ENCODE data around the gene ZNF90. TPM values are rescaled to one million over a fixed set of nuclear protein-coding genes. Genes with fewer than 3 reads are reported as not detected.

Gene ZNF90
- total RNA-seq, 4 donors from 2014 or later, result 1.1 to 2.4 (median 2.1) TPM

GRCh38 chr19:20153281-20153680, 75.5 kb downstream of the ZNF90 start:
- TF ChIP-seq CTCF (IDR thresholded peaks at IDR 0.05; ENCODE audit: low read depth), result no peak

GRCh38 chr19:20154636-20155035, 76.8 kb downstream of the ZNF90 start:
- no peak for TF ChIP-seq CTCF (IDR thresholded peaks at IDR 0.05; ENCODE audit: low read depth)

DNA sequence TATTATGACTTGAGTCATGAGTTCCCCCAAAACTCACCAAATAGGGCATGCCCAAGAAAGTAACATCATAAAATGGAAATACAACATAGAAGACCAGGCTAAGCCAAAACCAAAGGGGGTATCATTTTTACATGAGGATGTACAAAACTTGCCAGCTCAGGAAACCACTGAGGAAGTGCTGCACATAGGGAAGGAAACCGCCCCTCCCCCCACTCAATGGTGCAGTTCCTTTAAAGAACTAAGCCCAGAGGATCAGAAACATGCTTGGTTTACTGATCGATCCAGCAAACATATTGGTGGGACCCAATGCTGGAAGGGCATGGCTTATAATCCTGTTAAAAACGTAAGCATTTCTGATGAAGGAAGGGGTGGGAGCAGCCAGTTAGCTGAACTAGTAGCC, 85.0 kb downstream of the ZNF90 start:
- no peak for TF ChIP-seq CTCF (IDR thresholded peaks at IDR 0.05; ENCODE audit: low read depth)

- no peak for TF ChIP-seq CTCF (IDR thresholded peaks at IDR 0.05; ENCODE audit: low read depth)
These were observed 86.7 kb downstream of the ZNF90 start for GRCh38 chr19:20164456-20164855.

- no peak for TF ChIP-seq CTCF (IDR thresholded peaks at IDR 0.05; ENCODE audit: low read depth)
These were observed 88.3 kb downstream of the ZNF90 start for GRCh38 chr19:20165971-20166592.

GRCh38 chr19:20167020-20167644, 89.3 kb downstream of the ZNF90 start, which contains the start of gene ZNF486:
Gene ZNF486, plus strand, starts transcription at chr19:20167214. Its CDS starts 117 bp downstream, at chr19:20167331.
- TF ChIP-seq CTCF (IDR thresholded peaks at IDR 0.05; ENCODE audit: low read depth), result no peak

DNA sequence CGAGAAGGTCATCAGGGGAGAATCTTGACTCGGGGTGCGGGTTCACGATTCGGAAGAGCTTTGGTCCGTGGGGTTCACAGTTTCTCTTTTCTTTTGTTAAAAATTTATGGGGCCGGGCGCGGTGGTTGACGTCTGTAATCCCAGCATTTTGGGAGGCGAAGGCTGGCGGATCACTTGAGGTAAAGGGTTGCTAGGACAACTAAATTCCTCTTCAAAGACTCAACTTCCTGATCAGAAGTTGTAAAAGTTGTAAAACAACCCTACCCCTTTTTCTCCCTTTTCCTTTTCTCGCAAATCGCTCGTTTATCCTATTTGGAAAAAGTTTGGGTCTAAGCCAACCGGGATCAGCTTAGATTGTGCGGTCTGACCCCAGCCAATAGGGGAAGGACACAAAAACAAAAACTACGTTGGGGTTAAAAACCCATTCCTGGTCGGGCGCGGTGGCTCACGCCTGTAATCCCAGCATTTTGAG, 89.9 kb downstream of the ZNF90 start:
- no peak for TF ChIP-seq CTCF (IDR thresholded peaks at IDR 0.05; ENCODE audit: low read depth)

Small RNA genes lying within 50 kb of the gene (small RNA-seq; reads per million reads assigned to genes)
- not detected for gene AC006539.3

Other genes with a start within 250 kb of the ZNF90 start
- 1 to 10 TPM; 6.8 to 9.1 (median 8.8) TPM for gene ZNF253, start 212.1 kb upstream of the ZNF90 start, total RNA-seq
- 1 to 10 TPM; 5.1 to 5.8 (median 5.6) TPM for gene ZNF93, start 177.1 kb upstream of the ZNF90 start, total RNA-seq
- 1 to 10 TPM; 2.4 to 5.4 (median 3.9) TPM for gene ZNF682, start 38.5 kb upstream of the ZNF90 start, total RNA-seq
- 1 to 10 TPM; 3.6 to 7.0 (median 5.4) TPM for gene ZNF486, start 89.2 kb downstream of the ZNF90 start, total RNA-seq

All from subcutaneous adipose tissue (tissue), 4 donors.